NCI-H2171 treated with DMSO at 0.1 percent for 48 hours (cell line): ENCODE results near the gene SLC10A7.

Experiments
- DNase-seq: peaks from one replicate; lab custom pipeline; 2025; lab: John Stamatoyannopoulos, UW

SLC10A7 gene

GRCh38 chr4:146310319-146311021 is 211.3 kb downstream of the SLC10A7 start:
- no peak for DNase-seq

- DNase-seq, result no peak
Observed at GRCh38 chr4:146308951-146309350, 212.8 kb downstream of the SLC10A7 start.

GRCh38 chr4:146302822-146303221 is 218.9 kb downstream of the SLC10A7 start:
- no peak for DNase-seq

GRCh38 chr4:146299607-146300006 is 222.1 kb downstream of the SLC10A7 start:
- no peak for DNase-seq

- DNase-seq, result no peak
Observed at GRCh38 chr4:146294776-146295175, 227.0 kb downstream of the SLC10A7 start.

- DNase-seq, result no peak
Observed at GRCh38 chr4:146292508-146292907, 229.2 kb downstream of the SLC10A7 start.

GRCh38 chr4:146291313-146291712 is 230.4 kb downstream of the SLC10A7 start:
- no peak for DNase-seq

- no peak for DNase-seq
Observed at GRCh38 chr4:146288193-146288592, 233.5 kb downstream of the SLC10A7 start.

GRCh38 chr4:146285037-146285436 is 236.7 kb downstream of the SLC10A7 start:
- DNase-seq, result no peak

GRCh38 chr4:146283758-146284651 is 237.7 kb downstream of the SLC10A7 start:
- DNase-seq, result no peak

- DNase-seq, result no peak
Observed at GRCh38 chr4:146282657-146283056, 239.1 kb downstream of the SLC10A7 start.

- DNase-seq, result no peak
Observed at GRCh38 chr4:146278986-146279385, 242.8 kb downstream of the SLC10A7 start.

- DNase-seq, result no peak
Observed at GRCh38 chr4:146275370-146275769, 246.4 kb downstream of the SLC10A7 start.

GRCh38 chr4:146274774-146275173 is 247.0 kb downstream of the SLC10A7 start:
- no peak for DNase-seq

- DNase-seq, result no peak
Observed at GRCh38 chr4:146273204-146273901, 248.4 kb downstream of the SLC10A7 start.

- no peak for DNase-seq
Observed at GRCh38 chr4:146271466-146271865, 250.3 kb downstream of the SLC10A7 start.

GRCh38 chr4:146269228-146269653 is 252.5 kb downstream of the SLC10A7 start:
- DNase-seq, result no peak

- no peak for DNase-seq
Observed at GRCh38 chr4:146267826-146268225, 253.9 kb downstream of the SLC10A7 start.

GRCh38 chr4:146265950-146266490 is 255.7 kb downstream of the SLC10A7 start:
- no peak for DNase-seq

GRCh38 chr4:146263793-146264192 is 257.9 kb downstream of the SLC10A7 start:
- DNase-seq, result no peak

GRCh38 chr4:146261041-146261440 is 260.7 kb downstream of the SLC10A7 start:
- DNase-seq, result no peak

GRCh38 chr4:146260521-146260920 is 261.2 kb downstream of the SLC10A7 start:
- no peak for DNase-seq
